ENCODE results near the gene PPP2R2C. TPM values are rescaled to one million over a fixed set of nuclear protein-coding genes. Genes with fewer than 3 reads are reported as not detected.

PPP2R2C gene
- total and polyA plus RNA-seq, 2 donors (not counting 1 experiment from before 2014, with no cell fraction given), result 0.10 to 0.17 TPM

DNA sequence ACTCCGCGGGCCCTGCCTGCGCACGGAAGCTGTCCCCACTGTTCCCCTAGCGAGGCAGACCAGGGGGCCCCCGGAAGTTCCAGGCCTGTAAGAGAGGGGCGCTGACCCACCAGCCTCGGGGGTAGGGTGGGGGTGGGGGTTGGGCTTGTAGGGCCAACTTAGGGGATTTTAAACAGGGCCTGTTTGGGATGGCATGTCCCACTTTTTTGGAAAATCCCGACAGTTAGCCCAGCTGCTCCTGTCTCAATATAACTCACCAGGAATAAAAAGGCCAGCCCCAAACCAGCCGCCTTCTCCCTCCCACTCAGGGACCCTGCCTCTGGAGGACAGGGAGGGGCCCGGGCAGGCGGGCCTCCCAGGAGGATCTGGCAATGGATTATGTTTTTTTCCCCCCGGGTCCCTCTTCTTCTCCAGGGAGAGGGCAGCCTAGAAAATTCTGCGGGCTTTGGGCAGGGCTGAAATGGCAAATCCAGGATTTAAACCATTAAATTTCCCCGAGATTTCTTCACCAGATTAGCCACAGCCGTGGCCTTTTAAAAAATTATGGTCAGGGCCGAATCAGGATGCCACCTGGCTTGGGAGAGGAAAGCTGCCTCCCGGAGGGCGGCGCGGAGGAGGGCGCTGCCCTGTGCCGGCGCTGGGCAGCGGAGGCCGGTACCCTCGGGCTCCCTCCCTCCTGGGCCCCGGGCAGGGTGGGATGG, 957 bp downstream of the PPP2R2C start:
- no peak overlapping the region for H3K4me2 ChIP-seq (ENCODE audit: extremely low read depth, insufficient read depth, low read length)
- no peaks in the 10 kb centered on the region for H3K4me1 ChIP-seq (ENCODE audit: control insufficient read depth, extremely low read depth, insufficient read depth, low read length)
- TF ChIP-seq CTCF (conservative IDR thresholded peaks at IDR 0.05 in 1 of 2, IDR thresholded peaks at IDR 0.05 in 1 of 2; ENCODE audit: low read depth in 1 of 2, low read length in 2 of 2) (no peak), EZH2 (IDR thresholded peaks at IDR 0.05; ENCODE audit: low read length, missing control alignments) (no peak)
- no peak overlapping the region for H3K9ac ChIP-seq (ENCODE audit: insufficient read depth, low read length)
- H3K27me3 ChIP-seq (ENCODE audit: control insufficient read depth, insufficient read depth, low read length), result peaks cover 2% of the 10 kb centered on the region
- H3K4me3 ChIP-seq (replicated peaks in 1 of 4; ENCODE audit: control extremely low read depth in 1 of 4, insufficient read depth in 1 of 4, low read depth in 3 of 4, low read length in 4 of 4), result no peak overlapping the region
- no peaks in the 10 kb centered on the region for H3K9me3 ChIP-seq (ENCODE audit: control insufficient read depth, insufficient read depth, low read depth, low read length)
- H3K27ac ChIP-seq (ENCODE audit: insufficient read depth, low read length), result no peak overlapping the region
- no peaks in the 10 kb centered on the region for H3K36me3 ChIP-seq (ENCODE audit: control insufficient read depth, insufficient read depth, low read length)
- H4K20me1 ChIP-seq (ENCODE audit: control insufficient read depth, extremely low read depth, insufficient read depth, low read length), result no peaks in the 10 kb centered on the region
- no peak overlapping the region for H2AFZ ChIP-seq (ENCODE audit: low read length)
- no peaks in the 10 kb centered on the region for H3K79me2 ChIP-seq (ENCODE audit: control insufficient read depth, insufficient read depth, low read length)
- DNase-seq (ENCODE audit: low read depth in 2 of 2), result no peak

GRCh38 chr4:6470502-6471306, 1.7 kb downstream of the PPP2R2C start:
- peaks cover 2% of the 10 kb centered on the region for H3K27me3 ChIP-seq (ENCODE audit: control insufficient read depth, insufficient read depth, low read length)
- peak overlapping the region; percentile 59 for H3K4me2 ChIP-seq (ENCODE audit: extremely low read depth, insufficient read depth, low read length)
- no peaks in the 10 kb centered on the region for H3K4me1 ChIP-seq (ENCODE audit: control insufficient read depth, extremely low read depth, insufficient read depth, low read length)
- no peaks in the 10 kb centered on the region for H3K36me3 ChIP-seq (ENCODE audit: control insufficient read depth, insufficient read depth, low read length)
- H2AFZ ChIP-seq (ENCODE audit: low read length), result peak overlapping the region; percentile 17
- no peaks in the 10 kb centered on the region for H3K9me3 ChIP-seq (ENCODE audit: control insufficient read depth, insufficient read depth, low read depth, low read length)
- no peaks in the 10 kb centered on the region for H3K79me2 ChIP-seq (ENCODE audit: control insufficient read depth, insufficient read depth, low read length)
- H4K20me1 ChIP-seq (ENCODE audit: control insufficient read depth, extremely low read depth, insufficient read depth, low read length), result no peaks in the 10 kb centered on the region
- H3K27ac ChIP-seq (ENCODE audit: insufficient read depth, low read length), result no peak overlapping the region
- TF ChIP-seq CTCF (conservative IDR thresholded peaks at IDR 0.05 in 1 of 2, IDR thresholded peaks at IDR 0.05 in 1 of 2; ENCODE audit: low read depth in 1 of 2, low read length in 2 of 2), result no peak
- TF ChIP-seq EZH2 (IDR thresholded peaks at IDR 0.05; ENCODE audit: low read length, missing control alignments), result no peak
- H3K4me3 ChIP-seq (replicated peaks in 1 of 4; ENCODE audit: control extremely low read depth in 1 of 4, insufficient read depth in 1 of 4, low read depth in 3 of 4, low read length in 4 of 4), result peak overlapping the region in 1 of 4 experiments; percentile 45
- peak; percentile 26 to 41 for DNase-seq (ENCODE audit: low read depth in 2 of 2)
- H3K9ac ChIP-seq (ENCODE audit: insufficient read depth, low read length), result no peak overlapping the region

DNA sequence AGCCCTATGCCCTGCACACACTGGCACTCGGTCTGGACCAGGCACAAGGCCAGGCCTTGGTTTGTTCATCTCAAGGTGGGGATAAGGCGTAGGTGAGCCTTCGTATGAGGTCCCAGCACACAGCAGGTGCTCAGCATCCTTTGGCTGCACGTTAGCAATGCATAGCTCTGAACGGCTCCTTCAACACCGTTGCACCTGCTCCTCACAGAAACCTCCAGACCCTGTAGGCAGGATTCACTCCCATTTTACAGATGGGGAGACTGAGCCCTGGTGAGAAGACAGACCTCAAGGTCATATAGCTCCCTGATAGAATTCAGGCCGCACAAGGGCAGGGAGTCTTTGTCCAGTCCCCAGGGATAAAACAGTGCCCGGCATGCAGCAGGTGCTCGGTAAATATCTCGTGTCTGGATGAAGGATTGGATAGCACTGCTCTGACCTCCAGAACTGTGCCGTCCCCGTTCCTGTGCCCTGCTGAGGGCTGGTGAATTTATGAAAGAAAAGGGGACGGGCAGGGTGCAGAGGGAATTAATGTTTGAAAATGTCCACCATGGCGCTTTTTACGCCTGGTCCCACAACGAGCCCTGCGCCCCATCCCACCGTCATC, 2.4 kb downstream of the PPP2R2C start:
- TF ChIP-seq CTCF (conservative IDR thresholded peaks at IDR 0.05 in 1 of 2, IDR thresholded peaks at IDR 0.05 in 1 of 2; ENCODE audit: low read depth in 1 of 2, low read length in 2 of 2) (no peak), EZH2 (IDR thresholded peaks at IDR 0.05; ENCODE audit: low read length, missing control alignments) (no peak)
- Histone ChIP-seq H3K4me1 (ENCODE audit: control insufficient read depth, extremely low read depth, insufficient read depth, low read length) (no peaks in the 10 kb centered on the region), H3K27ac (ENCODE audit: insufficient read depth, low read length) (no peak overlapping the region), H3K79me2 (ENCODE audit: control insufficient read depth, insufficient read depth, low read length) (no peaks in the 10 kb centered on the region), H3K27me3 (ENCODE audit: control insufficient read depth, insufficient read depth, low read length) (peaks cover 2% of the 10 kb centered on the region), H3K4me2 (ENCODE audit: extremely low read depth, insufficient read depth, low read length) (peak overlapping the region; percentile 59), H3K4me3 (replicated peaks in 1 of 4; ENCODE audit: control extremely low read depth in 1 of 4, insufficient read depth in 1 of 4, low read depth in 3 of 4, low read length in 4 of 4) (no peak overlapping the region), H4K20me1 (ENCODE audit: control insufficient read depth, extremely low read depth, insufficient read depth, low read length) (no peaks in the 10 kb centered on the region), H3K9ac (ENCODE audit: insufficient read depth, low read length) (no peak overlapping the region), H3K36me3 (ENCODE audit: control insufficient read depth, insufficient read depth, low read length) (no peaks in the 10 kb centered on the region), H2AFZ (ENCODE audit: low read length) (no peak overlapping the region), H3K9me3 (ENCODE audit: control insufficient read depth, insufficient read depth, low read depth, low read length) (no peaks in the 10 kb centered on the region)
- no peak for DNase-seq (ENCODE audit: low read depth in 2 of 2)
